GM15510 (cell line): ENCODE data around the gene PACRG.

Source experiments
- POLR2A ChIP-seq: IDR thresholded peaks from 3 replicates; pipeline ENCODE4 v1.6.1; 2011; ENCODE audit warnings: borderline replicate concordance; ENCODE audit not compliant: insufficient read length; ENCODE audit errors: extremely low read depth

PACRG gene

GRCh38 chr6:163248051-163248450 is 520.3 kb downstream of the PACRG start:
- TF ChIP-seq POLR2A, result no peak

- TF ChIP-seq POLR2A, result no peak
Measured at GRCh38 chr6:163249651-163250101, 521.9 kb downstream of the PACRG start.

GRCh38 chr6:163250116-163250515 is 522.3 kb downstream of the PACRG start:
- TF ChIP-seq POLR2A, result no peak

- TF ChIP-seq POLR2A, result no peak
Measured at GRCh38 chr6:163252061-163252591, 524.4 kb downstream of the PACRG start.

- no peak for TF ChIP-seq POLR2A
Measured at GRCh38 chr6:163253556-163254213, 525.9 kb downstream of the PACRG start.

GRCh38 chr6:163254341-163254835 is 526.6 kb downstream of the PACRG start:
- TF ChIP-seq POLR2A, result no peak

GRCh38 chr6:163255265-163255664 is 527.5 kb downstream of the PACRG start:
- TF ChIP-seq POLR2A, result no peak

- no peak for TF ChIP-seq POLR2A
Measured at GRCh38 chr6:163259689-163260088, 531.9 kb downstream of the PACRG start.

- TF ChIP-seq POLR2A, result no peak
Measured at GRCh38 chr6:163260111-163260895, 532.5 kb downstream of the PACRG start.

GRCh38 chr6:163260911-163261310 is 533.1 kb downstream of the PACRG start:
- TF ChIP-seq POLR2A, result no peak

GRCh38 chr6:163261361-163261760 is 533.6 kb downstream of the PACRG start:
- no peak for TF ChIP-seq POLR2A

GRCh38 chr6:163262080-163262479 is 534.3 kb downstream of the PACRG start:
- no peak for TF ChIP-seq POLR2A

GRCh38 chr6:163263196-163263595 is 535.4 kb downstream of the PACRG start:
- TF ChIP-seq POLR2A, result no peak

GRCh38 chr6:163263998-163264661 is 536.4 kb downstream of the PACRG start:
- no peak for TF ChIP-seq POLR2A

- no peak for TF ChIP-seq POLR2A
Measured at GRCh38 chr6:163264662-163265035, 536.9 kb downstream of the PACRG start.
